Colonic mucosa (tissue), 4 donors: ENCODE measurements around the gene EIF4E1B. TPM values are rescaled to one million over a fixed set of nuclear protein-coding genes. Genes with fewer than 3 reads are reported as not detected.

Source experiments
- DNase-seq: peaks from one replicate; pipeline ENCODE4 v3.0.0-alpha.2; 2020
- H3K27ac ChIP-seq: fragments of 200-600 bp; one replicate; pipeline ENCODE4 v1.8.0; 2021
- H3K27me3 ChIP-seq: fragments of 200-600 bp; one replicate; pipeline ENCODE4 v1.8.0; 2021
- H3K36me3 ChIP-seq: fragments of 200-600 bp; one replicate; pipeline ENCODE4 v1.8.0; 2021
- H3K4me1 ChIP-seq: fragments of 200-600 bp; one replicate; pipeline ENCODE4 v1.8.0; 2021; ENCODE audit warnings: mild to moderate bottlenecking
- H3K4me3 ChIP-seq: fragments of 200-600 bp; one replicate; pipeline ENCODE4 v1.8.0; 2021
- H3K9ac ChIP-seq, 2 donors: one replicate each; pipeline ENCODE4 v1.7.0; 2013; ENCODE audit warnings: control low read depth in 2 of 2, low read depth in 2 of 2, low read length in 2 of 2
- H3K9me3 ChIP-seq: fragments of 200-600 bp; one replicate; pipeline ENCODE4 v1.8.0; 2021
- CTCF ChIP-seq: fragments of 200-600 bp; IDR thresholded peaks from one replicate; pipeline ENCODE4 v1.8.0; 2022; ENCODE audit warnings: antibody characterized with exemption, mild to moderate bottlenecking
- intact Hi-C: fragments of 100-400 bp; cut with DNase I; formaldehyde crosslinking; loops from one replicate; pipeline ENCODE4 v1.14.1; 2022
- total RNA-seq, 2 donors: library from RNA; stranded (reverse); fragmentation: NEBNext Ultra II Directional in 1 of 2; extraction: Animal tissue kit (Norgen Biotek cat#: 25700) in 1 of 2; gene quantifications; one replicate each; pipeline ENCODE4 v1.2.1, GENCODE V29; 2021
- donor health status: healthy.
- donor health status: DM: no; HTN: no; CAD: no.
- donor health status: DM: no; HTN: no; CAD: no.

EIF4E1B gene
- not detected for total RNA-seq

GRCh38 chr5:176629853-176630680 lies at the start of gene EIF4E1B, which contains the start of gene SNCB:
Gene EIF4E1B, plus strand, starts transcription at chr5:176630675. Its CDS starts 12,113 bp downstream, at chr5:176642788.
Gene SNCB, minus strand, starts transcription at chr5:176630534. Its CDS starts 880 bp downstream, at chr5:176629654.
- no peaks in the 10 kb centered on the region for H3K36me3 ChIP-seq
- no peak within 1 kb of the TSS for H3K27ac ChIP-seq
- TF ChIP-seq CTCF = no peak
- intact Hi-C loops = no loop called here
- no peak for DNase-seq
- H3K9ac ChIP-seq = no peak within 1 kb of the TSS
- peaks cover 11% of the 10 kb centered on the region for H3K4me1 ChIP-seq
- peaks cover 61% of the 10 kb centered on the region for H3K27me3 ChIP-seq
- H3K4me3 ChIP-seq = peak within 1 kb of the TSS; percentile 23
- H3K9me3 ChIP-seq = no peaks in the 10 kb centered on the region

- H3K9ac ChIP-seq = no peak overlapping the region
- no peaks in the 10 kb centered on the region for H3K9me3 ChIP-seq
- no peaks in the 10 kb centered on the region for H3K27me3 ChIP-seq
- DNase-seq = no peak
- no peak overlapping the region for H3K27ac ChIP-seq
- no peaks in the 10 kb centered on the region for H3K4me1 ChIP-seq
- no peaks in the 10 kb centered on the region for H3K36me3 ChIP-seq
- intact Hi-C loops = no loop called here
- no peak overlapping the region for H3K4me3 ChIP-seq
- no peak for TF ChIP-seq CTCF
Measured at GRCh38 chr5:176581361-176581760, 49.1 kb upstream of the EIF4E1B start.

GRCh38 chr5:176583076-176583475 lies 47.4 kb upstream of the EIF4E1B start:
- Histone ChIP-seq H3K9me3 (no peaks in the 10 kb centered on the region), H3K36me3 (no peaks in the 10 kb centered on the region), H3K4me1 (no peaks in the 10 kb centered on the region), H3K27me3 (no peaks in the 10 kb centered on the region), H3K27ac (no peak overlapping the region), H3K9ac (no peak overlapping the region), H3K4me3 (no peak overlapping the region)
- TF ChIP-seq CTCF = no peak
- intact Hi-C loops = no loop called here
- no peak for DNase-seq

DNA sequence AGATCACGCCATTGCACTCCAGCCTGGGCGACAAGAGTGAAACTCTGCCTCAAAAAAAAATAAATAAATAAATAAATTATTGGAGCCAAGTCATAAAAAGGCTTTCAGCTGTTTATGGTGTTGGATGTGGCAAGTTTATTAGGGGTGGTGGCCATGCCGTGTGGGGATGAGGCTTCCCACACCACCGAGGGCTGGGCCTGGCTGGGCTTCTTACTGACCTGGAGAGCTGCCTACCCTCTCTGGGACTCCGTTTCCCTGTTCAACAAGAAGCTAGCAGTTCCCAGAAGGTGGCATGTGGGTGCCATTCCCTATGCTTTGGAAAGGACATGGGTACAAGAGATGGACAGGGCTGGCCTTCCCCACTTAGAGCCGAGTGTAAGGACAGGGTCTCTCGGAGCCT lies 43.1 kb upstream of the EIF4E1B start:
- no peaks in the 10 kb centered on the region for H3K9me3 ChIP-seq
- no peaks in the 10 kb centered on the region for H3K36me3 ChIP-seq
- TF ChIP-seq CTCF = no peak
- intact Hi-C loops = no loop called here
- no peak overlapping the region for H3K27ac ChIP-seq
- no peak overlapping the region for H3K9ac ChIP-seq
- H3K4me3 ChIP-seq = no peak overlapping the region
- no peaks in the 10 kb centered on the region for H3K27me3 ChIP-seq
- DNase-seq = no peak
- no peaks in the 10 kb centered on the region for H3K4me1 ChIP-seq

- Histone ChIP-seq H3K9ac (no peak overlapping the region), H3K36me3 (no peaks in the 10 kb centered on the region)
- no peak for DNase-seq
Measured at GRCh38 chr5:176588297-176588696, 42.2 kb upstream of the EIF4E1B start.

More at GRCh38 chr5:176588297-176588696, 42.2 kb upstream of the EIF4E1B start:
- no peak overlapping the region for H3K4me3 ChIP-seq
- H3K9me3 ChIP-seq = no peaks in the 10 kb centered on the region
- no peak for TF ChIP-seq CTCF
- H3K27ac ChIP-seq = no peak overlapping the region
- intact Hi-C loops = no loop called here
- no peaks in the 10 kb centered on the region for H3K4me1 ChIP-seq
- H3K27me3 ChIP-seq = no peaks in the 10 kb centered on the region
